ENCODE measurements around the gene TBC1D5. TPM values are rescaled to one million over a fixed set of nuclear protein-coding genes. Genes with fewer than 3 reads are reported as not detected.

The TBC1D5 gene
- total RNA-seq, 3 donors from 2014 or later (not counting 1 experiment from before 2014, with no cell fraction given): 63.8 to 81.9 (median 74.9) TPM

DNA sequence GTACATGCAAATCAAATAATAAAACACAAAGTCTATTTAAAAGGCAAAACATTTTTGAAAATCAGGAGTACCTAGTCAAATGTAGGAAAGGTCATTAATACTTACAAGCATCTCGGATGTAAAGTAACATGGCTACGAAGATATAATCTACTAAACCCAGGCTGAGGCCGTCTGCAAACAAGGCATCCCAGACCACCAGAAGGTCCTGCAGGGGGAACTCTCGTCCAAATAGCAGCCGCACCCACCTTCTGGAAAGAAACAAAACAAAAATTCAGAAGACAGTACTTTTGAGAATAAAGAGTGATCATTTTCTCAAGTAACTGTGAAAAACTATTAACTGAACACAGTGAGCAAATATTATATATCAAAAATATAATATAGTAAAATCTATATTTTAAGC, 434.5 kb downstream of the TBC1D5 start:
- DNase-seq (no peak), ATAC-seq (no peak)
- no peaks in the 10 kb centered on the region for H3K27me3 Mint-ChIP-seq (ENCODE audit: low read depth in 2 of 2)
- no peaks in the 10 kb centered on the region for H3K9me3 Mint-ChIP-seq
- H3K27me3 ChIP-seq (ENCODE audit: control insufficient read depth, insufficient read depth, low read length): no peaks in the 10 kb centered on the region
- H3K9me3 ChIP-seq (ENCODE audit: control insufficient read depth, insufficient read depth, low read length): no peaks in the 10 kb centered on the region
- H3K4me1 ChIP-seq (ENCODE audit: control insufficient read depth, insufficient read depth, low read length): no peaks in the 10 kb centered on the region
- H3K4me3 Mint-ChIP-seq: no peak overlapping the region
- TF ChIP-seq, protein P1, sequence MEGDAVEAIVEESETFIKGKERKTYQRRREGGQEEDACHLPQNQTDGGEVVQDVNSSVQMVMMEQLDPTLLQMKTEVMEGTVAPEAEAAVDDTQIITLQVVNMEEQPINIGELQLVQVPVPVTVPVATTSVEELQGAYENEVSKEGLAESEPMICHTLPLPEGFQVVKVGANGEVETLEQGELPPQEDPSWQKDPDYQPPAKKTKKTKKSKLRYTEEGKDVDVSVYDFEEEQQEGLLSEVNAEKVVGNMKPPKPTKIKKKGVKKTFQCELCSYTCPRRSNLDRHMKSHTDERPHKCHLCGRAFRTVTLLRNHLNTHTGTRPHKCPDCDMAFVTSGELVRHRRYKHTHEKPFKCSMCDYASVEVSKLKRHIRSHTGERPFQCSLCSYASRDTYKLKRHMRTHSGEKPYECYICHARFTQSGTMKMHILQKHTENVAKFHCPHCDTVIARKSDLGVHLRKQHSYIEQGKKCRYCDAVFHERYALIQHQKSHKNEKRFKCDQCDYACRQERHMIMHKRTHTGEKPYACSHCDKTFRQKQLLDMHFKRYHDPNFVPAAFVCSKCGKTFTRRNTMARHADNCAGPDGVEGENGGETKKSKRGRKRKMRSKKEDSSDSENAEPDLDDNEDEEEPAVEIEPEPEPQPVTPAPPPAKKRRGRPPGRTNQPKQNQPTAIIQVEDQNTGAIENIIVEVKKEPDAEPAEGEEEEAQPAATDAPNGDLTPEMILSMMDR (IDR thresholded peaks at IDR 0.05): no peak
- no peaks in the 10 kb centered on the region for H3K36me3 Mint-ChIP-seq
- no peak overlapping the region for H3K27ac ChIP-seq (ENCODE audit: low read length)
- H3K4me3 ChIP-seq (ENCODE audit: low read length): no peak overlapping the region
- no peaks in the 10 kb centered on the region for H3K4me1 Mint-ChIP-seq
- intact Hi-C loops (cut with micrococcal nuclease): no loop called here
- peaks cover 6% of the 10 kb centered on the region for H3K36me3 ChIP-seq (ENCODE audit: control insufficient read depth, insufficient read depth, low read length)
- 93% methylated on average over 5 of the region's 5 CpGs for WGBS (ENCODE audit: insufficient coverage)
- H3K27ac Mint-ChIP-seq: no peak overlapping the region

DNA sequence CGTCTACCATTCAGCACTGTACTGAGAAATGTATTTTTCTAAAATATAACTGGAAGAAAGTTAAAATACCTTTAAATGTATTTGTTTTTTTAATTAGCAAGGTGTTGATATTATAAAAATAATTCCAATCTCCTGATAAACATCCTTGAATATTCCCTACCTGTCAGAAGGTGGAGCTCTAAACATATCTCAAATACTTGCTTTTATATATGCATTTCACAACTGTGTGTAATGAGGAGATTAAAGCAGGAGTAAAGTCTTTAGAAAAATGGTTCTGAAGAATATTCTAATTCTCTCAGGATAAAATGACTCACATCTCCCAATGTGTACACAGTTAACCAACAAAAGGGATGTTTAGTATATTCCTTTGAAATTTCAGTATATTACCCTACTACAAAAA, 434.9 kb downstream of the TBC1D5 start:
- H3K4me3 Mint-ChIP-seq: no peak overlapping the region
- no CpG with 5 or more reads among the region's 1 CpG for WGBS (ENCODE audit: insufficient coverage)
- Histone ChIP-seq H3K4me1 (ENCODE audit: control insufficient read depth, insufficient read depth, low read length) (no peaks in the 10 kb centered on the region), H3K36me3 (ENCODE audit: control insufficient read depth, insufficient read depth, low read length) (peaks cover 6% of the 10 kb centered on the region), H3K9me3 (ENCODE audit: control insufficient read depth, insufficient read depth, low read length) (no peaks in the 10 kb centered on the region), H3K27ac (ENCODE audit: low read length) (no peak overlapping the region), H3K4me3 (ENCODE audit: low read length) (no peak overlapping the region), H3K27me3 (ENCODE audit: control insufficient read depth, insufficient read depth, low read length) (no peaks in the 10 kb centered on the region)
- H3K27ac Mint-ChIP-seq: no peak overlapping the region
- intact Hi-C loops (cut with micrococcal nuclease): no loop called here
- no peaks in the 10 kb centered on the region for H3K36me3 Mint-ChIP-seq
- DNase-seq: no peak
- H3K9me3 Mint-ChIP-seq: no peaks in the 10 kb centered on the region
- TF ChIP-seq, protein P1 (IDR thresholded peaks at IDR 0.05): no peak
- no peak for ATAC-seq
- no peaks in the 10 kb centered on the region for H3K4me1 Mint-ChIP-seq
- no peaks in the 10 kb centered on the region for H3K27me3 Mint-ChIP-seq (ENCODE audit: low read depth in 2 of 2)

- peaks cover 6 to 7% of the 10 kb centered on the region in 2 donors for H3K4me1 Mint-ChIP-seq
- intact Hi-C loops (cut with micrococcal nuclease): no loop called here
- H3K9me3 Mint-ChIP-seq: no peaks in the 10 kb centered on the region
- no peaks in the 10 kb centered on the region for H3K36me3 Mint-ChIP-seq
- no peak overlapping the region for H3K27ac ChIP-seq (ENCODE audit: low read length)
- TF ChIP-seq, protein P1 (IDR thresholded peaks at IDR 0.05): no peak
- no peak overlapping the region for H3K4me3 Mint-ChIP-seq
- H3K27me3 ChIP-seq (ENCODE audit: control insufficient read depth, insufficient read depth, low read length): no peaks in the 10 kb centered on the region
- peaks cover 6% of the 10 kb centered on the region for H3K36me3 ChIP-seq (ENCODE audit: control insufficient read depth, insufficient read depth, low read length)
- H3K9me3 ChIP-seq (ENCODE audit: control insufficient read depth, insufficient read depth, low read length): no peaks in the 10 kb centered on the region
- no peaks in the 10 kb centered on the region for H3K27me3 Mint-ChIP-seq (ENCODE audit: low read depth in 2 of 2)
- H3K27ac Mint-ChIP-seq: no peak overlapping the region
- ATAC-seq (no peak), DNase-seq (no peak)
- WGBS (ENCODE audit: insufficient coverage): 100% methylated on average over 1 of the region's 1 CpG
- H3K4me1 ChIP-seq (ENCODE audit: control insufficient read depth, insufficient read depth, low read length): peaks cover 6% of the 10 kb centered on the region
- H3K4me3 ChIP-seq (ENCODE audit: low read length): no peak overlapping the region
Observed at GRCh38 chr3:17304969-17305368, 437.5 kb downstream of the TBC1D5 start.

- no peaks in the 10 kb centered on the region for H3K9me3 Mint-ChIP-seq
- Histone ChIP-seq H3K9me3 (ENCODE audit: control insufficient read depth, insufficient read depth, low read length) (no peaks in the 10 kb centered on the region), H3K4me1 (ENCODE audit: control insufficient read depth, insufficient read depth, low read length) (peaks cover 6% of the 10 kb centered on the region), H3K36me3 (ENCODE audit: control insufficient read depth, insufficient read depth, low read length) (peaks cover 6% of the 10 kb centered on the region), H3K4me3 (ENCODE audit: low read length) (no peak overlapping the region), H3K27ac (ENCODE audit: low read length) (no peak overlapping the region), H3K27me3 (ENCODE audit: control insufficient read depth, insufficient read depth, low read length) (no peaks in the 10 kb centered on the region)
- TF ChIP-seq, protein P1 (IDR thresholded peaks at IDR 0.05): no peak
- H3K36me3 Mint-ChIP-seq: no peaks in the 10 kb centered on the region
- intact Hi-C loops (cut with micrococcal nuclease): no loop called here
- ATAC-seq: no peak
- H3K27ac Mint-ChIP-seq: no peak overlapping the region
- peaks cover 6 to 7% of the 10 kb centered on the region in 2 donors for H3K4me1 Mint-ChIP-seq
- H3K27me3 Mint-ChIP-seq (ENCODE audit: low read depth in 2 of 2): no peaks in the 10 kb centered on the region
- no peak for DNase-seq
- H3K4me3 Mint-ChIP-seq: no peak overlapping the region
Observed at GRCh38 chr3:17302774-17303173, 439.7 kb downstream of the TBC1D5 start.

Measured in natural killer cell (primary cell).